Astrocyte of the cerebellum (primary cell): ENCODE results near the gene GLB1L2.

Experiments used
- DNase-seq: peaks from one replicate; pipeline ENCODE4 v3.0.0-alpha.2; 2011; ENCODE audit warnings: low read depth
- H3K4me3 ChIP-seq: 2 replicates; pipeline ENCODE4 v1.5.1; 2011; ENCODE audit warnings: mild to moderate bottlenecking, low read depth, low read length, moderate library complexity
- CTCF ChIP-seq: IDR thresholded peaks from 2 replicates; pipeline ENCODE4 v1.5.1; 2012; ENCODE audit warnings: low read length, low read depth, moderate library complexity, mild to moderate bottlenecking; ENCODE audit errors: missing control alignments
- in situ Hi-C: cut with HindIII; loops from 2 replicates; pipeline ENCODE4 v1.10.0; 2017; ENCODE audit warnings: low sequenced_read_pairs

Gene GLB1L2

GRCh38 chr11:134392953-134393615, 61.3 kb downstream of the GLB1L2 start:
- DNase-seq: no peak
- H3K4me3 ChIP-seq: no peak overlapping the region
- in situ Hi-C loops: no loop called here
- TF ChIP-seq CTCF: no peak

GRCh38 chr11:134393638-134394037, 61.9 kb downstream of the GLB1L2 start:
- no peak overlapping the region for H3K4me3 ChIP-seq
- in situ Hi-C loops: no loop called here
- TF ChIP-seq CTCF: no peak
- DNase-seq: no peak

GRCh38 chr11:134394311-134394710, 62.5 kb downstream of the GLB1L2 start:
- no peak for TF ChIP-seq CTCF
- in situ Hi-C loops: no loop called here
- no peak overlapping the region for H3K4me3 ChIP-seq
- no peak for DNase-seq

- TF ChIP-seq CTCF: no peak
- no peak overlapping the region for H3K4me3 ChIP-seq
- in situ Hi-C loops: no loop called here
- DNase-seq: no peak
These were observed 63.2 kb downstream of the GLB1L2 start for GRCh38 chr11:134395002-134395401.

GRCh38 chr11:134397304-134398078, 65.7 kb downstream of the GLB1L2 start:
- TF ChIP-seq CTCF: no peak
- no peak overlapping the region for H3K4me3 ChIP-seq
- in situ Hi-C loops: no loop called here
- DNase-seq: no peak

- DNase-seq: no peak
- no peak for TF ChIP-seq CTCF
- no peak overlapping the region for H3K4me3 ChIP-seq
- in situ Hi-C loops: no loop called here
These were observed 66.3 kb downstream of the GLB1L2 start for GRCh38 chr11:134398079-134398444.
